Stimulated activated CD8-positive, alpha-beta memory T cell treated with anti-CD3 and anti-CD28 coated beads, Interleukin-7, amount 100 ng/mL, for 4 hours (primary cell): ENCODE data around the gene TSPO2.
A peak's percentile ranks its signal among the peaks of the same experiment; 100 is the strongest.

Experiments
- DNase-seq, 2 donors: peaks; one replicate each; pipeline ENCODE4 v3.0.0-alpha.2; 2020; ENCODE audit warnings: low read depth in 2 of 2

Gene TSPO2

GRCh38 chr6:41027799-41028560 is 14.3 kb upstream of the TSPO2 start:
- DNase-seq = peak; percentile 13 to 55

DNA sequence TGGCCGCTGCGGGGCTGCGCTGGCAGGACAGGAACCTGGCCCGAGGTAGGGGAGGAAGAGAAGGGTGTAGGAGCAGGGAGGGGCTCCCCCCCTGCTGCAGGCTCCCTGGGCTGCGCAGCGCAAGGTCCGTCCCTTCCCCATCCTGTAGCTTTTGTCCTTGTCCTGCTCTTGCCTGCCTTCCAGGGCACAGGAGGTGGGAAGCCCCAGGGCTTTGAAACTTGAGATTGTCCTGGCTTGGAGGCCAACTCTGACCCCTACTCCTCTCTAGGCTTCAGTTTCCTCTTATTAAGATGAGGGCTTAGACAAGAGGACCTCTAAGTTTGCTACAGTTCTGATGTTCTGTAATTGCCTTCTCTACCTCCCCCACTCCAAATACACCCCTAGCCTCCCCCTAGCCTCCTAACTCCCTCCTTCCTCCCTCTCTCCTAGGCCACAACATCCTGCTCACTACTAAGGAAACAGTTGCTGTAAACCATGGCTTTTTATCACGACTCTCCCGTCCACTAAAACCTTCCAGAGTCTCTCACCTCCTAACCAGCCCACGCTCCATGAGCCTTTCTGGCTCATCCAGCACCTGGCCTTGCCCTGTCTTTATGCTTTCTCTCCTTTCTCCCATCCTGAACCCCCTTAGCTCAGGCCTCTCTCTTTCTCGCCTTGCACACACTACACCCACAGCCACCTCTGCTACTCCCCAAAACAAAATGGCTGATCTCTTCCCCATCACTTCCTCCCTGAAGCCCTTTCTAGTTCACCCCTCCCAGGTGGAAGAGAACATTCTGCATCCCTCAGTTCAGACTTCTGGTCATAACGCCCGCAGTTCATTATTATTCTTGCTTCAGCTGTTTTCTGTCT is 13.5 kb upstream of the TSPO2 start:
- no peak for DNase-seq

GRCh38 chr6:41032830-41033229 is 9.4 kb upstream of the TSPO2 start:
- DNase-seq = no peak

DNA sequence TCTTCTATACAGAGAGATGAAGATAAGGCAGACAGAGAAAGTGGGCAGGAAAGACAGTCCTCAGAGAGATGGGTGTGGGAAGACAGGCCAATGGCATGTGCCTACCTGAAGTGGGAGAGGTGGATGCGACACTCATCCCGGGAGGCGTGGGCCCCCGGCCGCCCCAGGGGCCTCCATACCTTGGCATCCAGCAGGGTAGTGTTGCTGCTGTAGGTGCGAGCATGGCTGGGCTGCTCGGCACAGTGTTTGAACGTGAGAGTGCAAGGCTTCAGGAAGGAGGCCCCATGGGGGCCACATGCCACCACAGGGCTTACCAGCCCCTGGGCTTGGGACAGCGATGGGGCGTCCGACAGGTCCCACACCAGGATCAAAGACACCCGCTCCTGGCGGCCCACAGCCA is 8.5 kb upstream of the TSPO2 start:
- DNase-seq = no peak

DNA sequence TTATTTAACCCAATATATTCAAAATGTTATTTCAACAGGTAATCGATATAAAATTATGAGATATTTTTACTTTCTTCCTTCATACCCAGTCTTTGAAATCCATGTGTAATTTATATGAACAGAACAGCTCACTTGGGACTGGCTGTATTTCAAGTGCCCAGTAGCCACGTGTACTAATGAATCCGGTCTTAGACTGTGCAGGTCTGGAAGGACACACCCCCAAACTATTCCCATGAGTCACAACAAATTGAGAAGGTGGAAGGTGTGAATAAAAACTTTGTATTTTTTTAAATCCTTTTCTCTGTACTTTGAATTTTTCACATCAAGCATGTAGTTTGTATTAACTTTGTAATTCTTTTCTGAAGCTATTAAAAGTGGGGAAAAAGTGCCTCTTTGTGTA is 6.1 kb upstream of the TSPO2 start:
- DNase-seq = no peak

GRCh38 chr6:41036601-41037000 is 5.7 kb upstream of the TSPO2 start:
- DNase-seq = no peak

- no peak for DNase-seq
Measured at GRCh38 chr6:41037107-41037900, 5.0 kb upstream of the TSPO2 start.

- no peak for DNase-seq
Measured at GRCh38 chr6:41038205-41038604, 4.1 kb upstream of the TSPO2 start.

- DNase-seq = peak in 1 of 2 donors; percentile 21
Measured at GRCh38 chr6:41039060-41039998, 2.9 kb upstream of the TSPO2 start, which contains the start of gene UNC5CL. TSS of gene UNC5CL (minus strand) at chr6:41039221. CDS start at chr6:41035074, 4,147 bp downstream.

- DNase-seq = no peak
Measured at GRCh38 chr6:41040101-41040939, 1.9 kb upstream of the TSPO2 start.

- DNase-seq = no peak
Measured at GRCh38 chr6:41040940-41041536, 1.2 kb upstream of the TSPO2 start.

GRCh38 chr6:41043151-41043550 is 884 bp downstream of the TSPO2 start:
- DNase-seq = no peak

DNA sequence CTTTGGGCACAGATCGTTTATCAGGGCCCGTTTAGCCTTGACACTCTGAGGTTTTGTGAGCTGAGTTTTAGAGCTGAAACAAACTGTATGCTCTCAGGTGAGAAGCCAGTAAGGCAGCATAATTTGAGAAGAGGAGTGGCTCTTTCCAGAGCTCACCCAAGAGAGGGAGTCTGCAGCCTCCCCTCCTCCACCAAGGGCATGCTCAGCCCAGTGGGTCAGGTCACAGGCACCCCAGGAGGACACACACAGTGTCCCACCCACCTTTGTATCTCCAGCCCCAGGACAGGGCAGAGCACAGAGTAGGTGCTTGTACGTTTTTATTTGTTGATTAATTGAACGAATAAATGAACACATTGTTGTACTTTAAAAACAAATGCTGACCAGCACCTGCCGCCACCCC is 3.4 kb downstream of the TSPO2 start:
- no peak for DNase-seq

DNA sequence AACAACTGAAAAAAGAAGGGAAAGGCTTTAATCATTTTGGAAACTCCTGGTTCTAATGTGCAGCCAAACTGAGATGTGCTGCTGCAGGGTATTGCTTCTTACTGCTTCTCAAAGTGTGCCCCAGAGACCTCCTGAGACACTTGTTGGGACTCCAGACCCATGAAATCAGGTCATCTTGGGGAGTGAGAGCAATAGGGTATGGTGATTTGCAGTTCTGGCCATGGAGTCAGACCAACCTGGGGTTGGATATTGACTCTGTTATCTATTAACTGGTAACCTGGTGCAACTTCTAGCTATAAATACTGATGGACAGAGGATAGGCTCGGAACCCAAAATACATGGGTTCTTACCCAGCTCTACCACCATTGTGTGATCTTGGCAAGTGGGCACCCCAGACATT is 3.8 kb downstream of the TSPO2 start:
- no peak for DNase-seq

GRCh38 chr6:41047306-41047705 is 5.0 kb downstream of the TSPO2 start:
- no peak for DNase-seq

DNA sequence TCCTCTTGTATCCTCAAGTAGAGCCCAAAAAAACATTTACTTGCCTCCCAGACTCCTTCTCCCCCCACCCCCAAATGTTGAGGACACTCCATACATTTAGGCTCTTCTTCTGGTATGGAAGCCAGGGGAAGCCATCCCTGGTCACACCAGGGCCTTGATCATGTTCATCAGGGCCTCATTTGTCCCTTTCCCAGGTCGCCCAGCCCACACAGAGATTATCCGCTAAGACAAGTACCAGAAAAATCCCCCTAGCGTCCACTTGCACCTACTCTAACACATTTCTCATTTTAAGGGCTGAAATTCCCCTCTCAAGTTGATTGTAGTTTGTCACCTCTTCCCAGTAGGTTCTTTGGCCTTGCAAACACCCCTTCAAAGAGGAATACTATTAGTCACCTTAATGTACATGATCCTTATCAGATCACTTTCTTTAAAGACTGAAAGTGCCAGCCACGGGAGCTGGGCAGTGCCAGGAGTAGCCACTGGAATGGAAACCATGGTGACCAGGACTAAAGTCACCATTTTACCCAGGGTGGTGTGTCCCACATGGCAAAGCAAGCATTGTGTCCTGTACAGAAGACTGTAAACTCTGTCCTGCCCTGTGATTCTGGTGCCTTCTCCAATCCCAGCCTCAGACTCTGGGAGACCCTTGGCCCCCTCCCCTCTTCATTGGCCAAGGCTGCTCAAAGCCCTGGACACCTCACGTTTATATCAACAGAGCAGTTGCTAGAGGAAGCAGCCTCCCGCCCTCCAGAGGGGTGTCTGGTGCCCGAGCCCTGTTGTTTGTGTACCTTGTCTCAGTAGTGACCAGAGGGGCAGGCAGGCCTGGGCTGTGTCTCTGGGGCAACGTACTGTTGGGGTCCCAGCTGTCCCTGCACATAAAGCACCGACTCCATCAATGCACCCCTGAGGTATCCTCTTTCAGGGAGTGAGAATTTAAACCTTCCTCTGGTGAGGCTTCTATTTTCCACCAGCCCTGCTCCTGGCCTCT is 5.8 kb downstream of the TSPO2 start:
- DNase-seq = no peak

DNA sequence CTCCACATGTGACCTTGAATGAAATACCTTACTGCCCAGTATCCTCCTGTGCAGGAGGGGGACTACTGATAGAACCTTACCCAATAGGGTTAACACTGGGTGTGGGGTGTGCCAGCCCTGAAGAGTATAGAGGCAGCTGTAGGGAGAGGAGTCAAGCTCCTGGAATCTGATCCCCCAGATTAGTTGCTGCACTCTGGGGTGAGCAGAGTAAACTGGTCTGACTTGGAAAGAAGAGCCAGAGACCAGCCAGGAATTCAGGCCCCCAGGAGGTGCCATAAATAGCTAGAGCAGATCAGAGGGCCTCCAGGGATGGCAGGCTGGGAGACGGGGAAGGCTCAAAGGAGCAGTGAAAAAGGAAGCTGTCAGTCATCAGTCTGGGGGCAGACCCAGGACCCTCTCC is 7.3 kb downstream of the TSPO2 start:
- no peak for DNase-seq

DNA sequence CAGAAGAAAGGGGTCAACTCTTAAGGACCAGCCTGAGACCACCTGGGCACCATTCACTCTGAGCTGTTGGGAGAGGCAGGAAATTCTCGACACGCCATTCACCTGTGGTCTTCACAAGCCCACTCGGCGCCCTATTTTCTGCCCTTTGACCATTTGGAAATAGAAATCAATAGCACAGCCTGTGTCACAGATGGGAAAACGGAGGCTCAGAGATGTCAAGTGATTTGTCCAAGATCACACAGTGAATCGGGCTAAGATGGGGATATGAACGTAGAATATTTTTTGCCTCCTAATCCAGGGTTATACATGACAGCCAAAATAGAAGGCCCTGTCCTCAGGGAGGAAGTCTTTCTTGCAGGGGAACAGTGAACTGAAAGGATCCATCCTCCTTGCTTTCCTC is 7.7 kb downstream of the TSPO2 start:
- no peak for DNase-seq

GRCh38 chr6:41050536-41050935 is 8.3 kb downstream of the TSPO2 start:
- no peak for DNase-seq
